ENCODE data around the gene MEN1.

The MEN1 gene

GRCh38 chr11:64810271-64810890 lies at the start of gene MEN1:
Gene MEN1, minus strand, starts transcription at chr11:64810551. Its CDS starts 442 bp downstream, at chr11:64810109.
- DNase-seq (ENCODE audit: low read depth, low spot score): peak; percentile 85

- no peak for DNase-seq (ENCODE audit: low read depth, low spot score)
Observed at GRCh38 chr11:64859542-64860414, 49.4 kb upstream of the MEN1 start.

GRCh38 chr11:64858467-64859263 lies 48.3 kb upstream of the MEN1 start:
- no peak for DNase-seq (ENCODE audit: low read depth, low spot score)

GRCh38 chr11:64857485-64857884 lies 47.1 kb upstream of the MEN1 start:
- no peak for DNase-seq (ENCODE audit: low read depth, low spot score)

GRCh38 chr11:64856382-64857227 lies 46.3 kb upstream of the MEN1 start:
- DNase-seq (ENCODE audit: low read depth, low spot score): no peak

GRCh38 chr11:64855596-64856304 lies 45.4 kb upstream of the MEN1 start:
- DNase-seq (ENCODE audit: low read depth, low spot score): no peak

- DNase-seq (ENCODE audit: low read depth, low spot score): no peak
Observed at GRCh38 chr11:64854534-64855502, 44.5 kb upstream of the MEN1 start.

- no peak for DNase-seq (ENCODE audit: low read depth, low spot score)
Observed at GRCh38 chr11:64854157-64854533, 43.8 kb upstream of the MEN1 start.

DNA sequence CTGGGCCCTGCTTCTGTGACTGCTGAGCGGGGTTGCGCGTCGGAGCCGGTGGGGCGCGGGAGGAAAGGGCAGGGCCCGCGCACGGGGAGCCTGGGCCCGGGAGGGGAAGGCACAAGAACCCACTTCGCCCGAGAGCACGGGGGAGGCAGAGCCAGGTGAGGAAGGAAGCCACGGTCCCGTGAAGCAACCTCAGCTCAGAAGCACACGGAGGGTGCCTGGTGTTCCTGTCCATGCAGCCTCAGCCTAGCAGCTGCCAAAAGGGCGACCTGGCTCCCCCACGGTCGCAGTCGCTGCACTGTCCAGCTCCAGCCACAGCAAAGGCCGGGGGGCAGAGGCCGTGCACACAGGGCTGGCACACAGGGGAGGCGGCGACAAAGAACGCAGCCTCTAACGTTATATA lies 43.4 kb upstream of the MEN1 start:
- DNase-seq (ENCODE audit: low read depth, low spot score): no peak

DNA sequence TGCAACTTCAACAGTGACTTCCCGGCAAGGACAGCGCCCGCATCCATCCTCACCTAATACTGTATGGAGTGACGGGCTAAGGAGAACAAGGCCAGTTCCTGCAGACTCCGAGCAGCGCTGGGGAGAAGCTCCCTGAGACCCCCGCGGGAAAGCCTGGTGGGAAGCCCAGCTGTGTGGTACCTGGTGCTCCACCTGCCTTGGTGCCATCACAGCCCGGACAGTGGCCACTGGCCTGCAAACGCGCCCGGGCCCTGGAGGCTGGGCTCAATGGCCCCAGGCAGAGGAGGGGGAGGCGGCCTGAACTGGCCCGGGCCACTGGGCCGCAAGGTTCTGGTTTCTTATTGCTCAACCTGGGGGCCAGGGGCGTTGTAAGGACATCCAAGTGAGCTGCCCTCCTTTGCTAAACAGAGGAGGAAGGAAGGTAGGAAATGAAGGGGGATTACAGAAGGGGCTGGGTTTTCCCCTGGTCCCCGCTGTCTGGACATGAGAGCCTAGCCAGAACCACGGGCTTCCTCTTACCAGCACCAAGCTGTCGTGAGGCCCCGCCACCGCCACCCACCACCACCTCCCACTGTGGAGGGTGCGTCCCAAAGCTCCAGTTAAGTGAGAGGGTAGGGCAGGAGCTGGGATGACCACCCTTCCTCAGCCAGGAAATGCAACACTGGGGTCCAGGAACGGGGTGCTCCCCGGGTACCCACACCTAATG lies 42.6 kb upstream of the MEN1 start:
- DNase-seq (ENCODE audit: low read depth, low spot score): no peak

DNA sequence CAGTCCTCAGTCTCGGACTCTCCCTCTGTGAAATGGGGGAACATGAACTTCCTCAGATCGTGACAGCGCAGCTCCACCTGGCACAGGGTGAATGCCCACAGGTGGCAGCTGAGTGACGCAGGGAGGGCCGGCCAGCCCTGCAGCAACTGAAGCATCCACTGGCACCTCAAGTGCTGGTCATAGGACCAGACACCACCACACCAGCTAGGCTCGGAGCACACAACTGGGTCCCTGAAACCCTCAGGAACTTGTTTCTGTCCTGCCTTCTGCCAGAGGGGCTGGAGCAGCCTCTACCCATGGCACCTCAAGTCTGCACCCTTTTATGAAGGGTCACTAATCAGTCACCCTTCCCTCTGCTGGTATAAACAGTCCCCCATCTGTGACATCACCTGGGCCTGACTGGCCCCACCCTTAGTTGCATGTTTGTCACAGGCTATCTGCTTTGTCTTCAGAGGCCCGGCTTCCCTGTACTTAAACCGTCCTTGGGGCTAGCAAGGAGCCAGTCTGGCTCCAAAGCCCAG lies 41.5 kb upstream of the MEN1 start:
- DNase-seq (ENCODE audit: low read depth, low spot score): no peak

- DNase-seq (ENCODE audit: low read depth, low spot score): no peak
Observed at GRCh38 chr11:64850979-64851567, 40.7 kb upstream of the MEN1 start.

GRCh38 chr11:64849598-64850356 lies 39.4 kb upstream of the MEN1 start:
- DNase-seq (ENCODE audit: low read depth, low spot score): no peak

- no peak for DNase-seq (ENCODE audit: low read depth, low spot score)
Observed at GRCh38 chr11:64848826-64849597, 38.7 kb upstream of the MEN1 start.

DNA sequence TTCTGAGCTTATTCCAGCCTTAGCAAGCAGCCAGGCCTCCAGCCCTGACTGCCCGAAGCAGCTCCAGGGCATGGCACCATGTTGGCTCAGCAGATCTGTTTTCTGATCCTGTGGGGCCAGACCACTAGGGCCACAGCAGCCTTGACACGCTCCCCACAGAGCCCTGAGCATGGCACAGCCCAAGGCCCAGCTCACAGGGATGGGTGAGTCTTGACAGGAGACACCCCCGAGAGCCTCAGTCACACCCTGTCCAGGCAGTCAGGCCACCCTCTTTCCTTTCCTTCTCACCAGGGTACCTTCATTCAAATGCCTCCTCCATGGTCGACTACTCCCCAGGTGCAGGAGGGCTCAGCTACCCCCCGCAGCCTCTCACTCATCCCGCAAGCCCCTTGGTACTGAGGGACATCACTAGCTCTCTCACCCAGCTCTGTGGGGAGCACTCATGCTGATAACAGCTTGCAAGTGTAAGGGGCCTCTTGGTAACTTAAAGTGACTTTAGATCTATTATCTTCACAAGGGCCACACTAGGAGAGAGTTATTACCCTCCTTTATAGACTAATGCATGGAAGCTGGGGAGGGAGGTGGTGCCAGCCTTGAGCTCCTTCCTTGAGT lies 38.0 kb upstream of the MEN1 start:
- DNase-seq (ENCODE audit: low read depth, low spot score): no peak

DNA sequence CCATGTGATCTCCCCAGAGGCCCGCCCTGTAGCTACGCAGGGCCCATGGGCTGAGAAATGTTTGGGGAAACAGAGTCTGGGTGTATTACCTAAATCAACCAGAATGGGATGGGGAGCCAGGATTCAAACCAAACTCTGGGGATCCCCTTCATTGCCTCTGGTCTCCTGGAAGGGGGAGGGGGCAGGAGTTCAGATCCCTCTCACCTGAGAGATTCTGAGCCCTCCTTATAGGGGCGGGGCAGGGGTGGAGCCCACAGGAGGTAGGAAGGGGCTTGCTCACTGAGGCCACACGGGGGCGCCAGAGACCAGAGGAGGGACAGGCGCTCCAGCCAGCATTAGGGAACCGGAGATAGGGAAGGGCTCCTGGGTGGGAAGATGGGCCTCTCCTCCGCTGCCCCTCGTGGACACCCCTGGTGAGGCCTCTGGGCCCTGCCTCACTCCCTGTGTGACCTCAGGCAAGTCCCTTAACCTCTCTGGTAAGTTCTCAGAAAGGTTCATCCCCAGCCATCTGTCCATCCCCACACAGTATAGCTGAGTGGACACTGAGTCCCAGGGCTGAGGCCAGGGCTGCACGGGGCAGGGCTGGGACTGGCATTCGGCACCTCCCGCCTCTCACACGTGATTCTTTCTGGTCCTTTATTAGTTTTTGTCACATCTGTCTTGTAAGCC lies 36.8 kb upstream of the MEN1 start:
- DNase-seq (ENCODE audit: low read depth, low spot score): peak; percentile 74
